Measurements from ENCODE around the gene FUCA2. TPM values are rescaled to one million over a fixed set of nuclear protein-coding genes. Genes with fewer than 3 reads are reported as not detected.
"Not testable (repeated sequence)": the region's sequence is repeated elsewhere in the genome, so short reads cannot be mapped to it uniquely, and the experiment has no call there.

The FUCA2 gene
- total RNA-seq, 1 donor from 2014 or later: 35.0 TPM

GRCh38 chr6:143450453-143451371 is 60.8 kb downstream of the FUCA2 start, which contains the start of the genes ADAT2 and PEX3:
TSS of gene ADAT2 (minus strand) at chr6:143450695. CDS start at chr6:143450658, 37 bp downstream.
TSS of gene PEX3 (plus strand) at chr6:143450805. CDS start at chr6:143451043, 238 bp downstream.
- ATAC-seq: peak; percentile 100
- peak; percentile 94 for DNase-seq
- intact Hi-C loops (cut with micrococcal nuclease): no loop called here

- intact Hi-C loops (cut with micrococcal nuclease): no loop called here
Measured at GRCh38 chr6:143449714-143450452, 61.6 kb downstream of the FUCA2 start.

GRCh38 chr6:143449082-143449713 is 62.3 kb downstream of the FUCA2 start:
- DNase-seq: no peak
- ATAC-seq: no peak
- intact Hi-C loops (cut with micrococcal nuclease): no loop called here

More at GRCh38 chr6:143449714-143450452, 61.6 kb downstream of the FUCA2 start:
- DNase-seq (peak; percentile 29), ATAC-seq (peak; percentile 8)

- DNase-seq; ATAC-seq; intact Hi-C loops (cut with micrococcal nuclease): not testable (repeated sequence)
Measured at GRCh38 chr6:143447865-143448264, 63.7 kb downstream of the FUCA2 start.

Other genes starting within 250 kb of the FUCA2 start
- 1.9 TPM for gene ADAT2, start 61.0 kb downstream of the FUCA2 start, total RNA-seq
- gene PEX3, start 60.9 kb downstream of the FUCA2 start, total RNA-seq: 21.7 TPM
- gene PHACTR2, start 166.2 kb upstream of the FUCA2 start, total RNA-seq: 88.1 TPM